Suprapubic skin (tissue), 3 donors: ENCODE data around the gene PTAFR.

Experiments used
- CTCF ChIP-seq, 2 donors: fragments of 200-600 bp in 1 of 2; fragments of 450-650 bp in 1 of 2; sonication (generic) in 1 of 2; IDR thresholded peaks; one replicate each; pipeline ENCODE4 v1.5.1; 2016 to 2019; ENCODE audit warnings: antibody characterized with exemption in 2 of 2, mild to moderate bottlenecking in 1 of 2, moderate library complexity in 1 of 2
- EP300 ChIP-seq: sonication (generic); formaldehyde crosslinking; IDR thresholded peaks from one replicate; pipeline ENCODE4 v1.6.1; 2017; ENCODE audit warnings: antibody characterized with exemption
- POLR2A ChIP-seq, 2 donors: fragments of 450-650 bp; IDR thresholded peaks; one replicate each; pipeline ENCODE4 v1.6.1; 2017; ENCODE audit warnings: antibody characterized with exemption in 2 of 2, mild to moderate bottlenecking in 2 of 2, moderate library complexity in 2 of 2

- TF ChIP-seq CTCF (IDR thresholded peaks at IDR 0.05) (no peak), POLR2A (IDR thresholded peaks at IDR 0.05) (no peak), EP300 (no peak)
Observed at GRCh38 chr1:28110555-28110954, 65.9 kb downstream of the PTAFR start.
